Adrenal gland (tissue), 5 donors: ENCODE data around the gene HYCC1.

Source experiments
- POLR2A ChIP-seq, 2 donors: fragments of 450-650 bp; IDR thresholded peaks; one replicate each; pipeline ENCODE4 v1.6.1; 2017; ENCODE audit warnings: antibody characterized with exemption in 2 of 2, mild to moderate bottlenecking in 2 of 2, moderate library complexity in 1 of 2
- TF ChIP-seq, protein P1 (sequence below), 6 experiments: fragments of 450-650 bp in 4 of 6; fragments of 200-600 bp in 2 of 6; sonication (generic) in 1 of 6; IDR thresholded peaks; 1 replicate in 5 of 6; 2 replicates in 1 of 6; pipeline versions ENCODE4 v1.5.1 to v1.8.0; 2016 to 2021; ENCODE audit warnings: antibody characterized with exemption in 6 of 6, mild to moderate bottlenecking in 2 of 6, moderate library complexity in 1 of 6
- donor health status: DM: no; HTN: no; CAD: no.

DNA sequence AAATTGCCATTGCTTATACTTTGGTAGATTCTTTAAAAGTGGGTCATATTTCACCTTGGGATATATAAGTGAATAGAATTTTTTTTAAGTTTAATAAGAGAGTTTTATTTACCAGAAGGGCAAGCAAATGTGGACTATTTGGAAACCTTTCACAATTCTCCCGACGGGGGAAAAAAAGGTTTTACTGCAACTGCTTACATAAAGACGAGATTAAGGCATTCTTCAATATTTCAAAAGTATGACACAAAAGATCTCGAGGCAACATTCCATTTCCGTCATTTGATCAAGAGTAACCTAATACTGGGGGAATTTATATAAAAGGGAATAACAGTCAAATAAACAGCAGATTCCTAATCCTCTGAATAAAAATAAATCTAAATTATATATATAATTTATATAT is 28.5 kb downstream of the HYCC1 start:
- TF ChIP-seq, protein P1, sequence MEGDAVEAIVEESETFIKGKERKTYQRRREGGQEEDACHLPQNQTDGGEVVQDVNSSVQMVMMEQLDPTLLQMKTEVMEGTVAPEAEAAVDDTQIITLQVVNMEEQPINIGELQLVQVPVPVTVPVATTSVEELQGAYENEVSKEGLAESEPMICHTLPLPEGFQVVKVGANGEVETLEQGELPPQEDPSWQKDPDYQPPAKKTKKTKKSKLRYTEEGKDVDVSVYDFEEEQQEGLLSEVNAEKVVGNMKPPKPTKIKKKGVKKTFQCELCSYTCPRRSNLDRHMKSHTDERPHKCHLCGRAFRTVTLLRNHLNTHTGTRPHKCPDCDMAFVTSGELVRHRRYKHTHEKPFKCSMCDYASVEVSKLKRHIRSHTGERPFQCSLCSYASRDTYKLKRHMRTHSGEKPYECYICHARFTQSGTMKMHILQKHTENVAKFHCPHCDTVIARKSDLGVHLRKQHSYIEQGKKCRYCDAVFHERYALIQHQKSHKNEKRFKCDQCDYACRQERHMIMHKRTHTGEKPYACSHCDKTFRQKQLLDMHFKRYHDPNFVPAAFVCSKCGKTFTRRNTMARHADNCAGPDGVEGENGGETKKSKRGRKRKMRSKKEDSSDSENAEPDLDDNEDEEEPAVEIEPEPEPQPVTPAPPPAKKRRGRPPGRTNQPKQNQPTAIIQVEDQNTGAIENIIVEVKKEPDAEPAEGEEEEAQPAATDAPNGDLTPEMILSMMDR (IDR thresholded peaks at IDR 0.05), result no peak
- no peak for TF ChIP-seq POLR2A (IDR thresholded peaks at IDR 0.05)
